HL-60 (cell line): ENCODE measurements around the gene ACOXL.

Experiments
- DNase-seq, 2 experiments: peaks; one replicate each; pipeline ENCODE4 v3.0.0-alpha.2; 2010 to 2020; ENCODE audit warnings: low read depth in 1 of 2, low spot score in 1 of 2
- H3K27ac ChIP-seq: fragments of 250-450 bp; sonication (Bioruptor Pico); replicated peaks from 2 replicates; pipeline ENCODE4 v1.5.1; 2020; ENCODE audit warnings: mild to moderate bottlenecking, moderate library complexity
- H3K27me3 ChIP-seq: fragments of 250-450 bp; sonication (Bioruptor Pico); 2 replicates; pipeline ENCODE4 v1.5.1; 2021; ENCODE audit warnings: mild to moderate bottlenecking, moderate library complexity; ENCODE audit not compliant: insufficient read depth, poor library complexity, severe bottlenecking
- H3K4me3 ChIP-seq: replicated peaks from 2 replicates; pipeline ENCODE4 v1.5.1; 2011; ENCODE audit warnings: mild to moderate bottlenecking, control low read depth, low read length; ENCODE audit not compliant: insufficient read depth
- CTCF ChIP-seq: IDR thresholded peaks from one replicate; pipeline ENCODE4 v1.5.1; 2011; ENCODE audit warnings: low read length, control low read depth, inconsistent platforms; ENCODE audit not compliant: insufficient read depth
- GABPA ChIP-seq: IDR thresholded peaks from 2 replicates; pipeline ENCODE4 v1.6.1; 2012; ENCODE audit warnings: low read depth
- POLR2AphosphoS5 ChIP-seq: IDR thresholded peaks from 2 replicates; pipeline ENCODE4 v1.6.1; 2012; ENCODE audit warnings: low read depth
- REST ChIP-seq: IDR thresholded peaks from 2 replicates; pipeline ENCODE4 v1.6.1; 2012; ENCODE audit warnings: low read depth; ENCODE audit not compliant: insufficient replicate concordance
- SPI1 ChIP-seq: IDR thresholded peaks from 2 replicates; pipeline ENCODE4 v1.6.1; 2012; ENCODE audit warnings: low read depth, mild to moderate bottlenecking, borderline replicate concordance

The ACOXL gene

GRCh38 chr2:110997331-110998045, 265.1 kb downstream of the ACOXL start:
- no peak for TF ChIP-seq CTCF
- no peak for TF ChIP-seq POLR2AphosphoS5
- no peak for DNase-seq
- Histone ChIP-seq H3K27me3 (no peaks in the 10 kb centered on the region), H3K4me3 (no peak overlapping the region), H3K27ac (no peak overlapping the region)

- no peaks in the 10 kb centered on the region for H3K27me3 ChIP-seq
- H3K4me3 ChIP-seq, result no peak overlapping the region
- TF ChIP-seq SPI1 (no peak), REST (no peak)
- H3K27ac ChIP-seq, result no peak overlapping the region
- DNase-seq, result no peak
Observed at GRCh38 chr2:110998311-110998710, 265.9 kb downstream of the ACOXL start.

GRCh38 chr2:110999626-111000025, 267.3 kb downstream of the ACOXL start:
- H3K27me3 ChIP-seq, result no peaks in the 10 kb centered on the region

More at GRCh38 chr2:110999626-111000025, 267.3 kb downstream of the ACOXL start:
- Histone ChIP-seq H3K27ac (no peak overlapping the region), H3K4me3 (no peak overlapping the region)
- no peak for TF ChIP-seq GABPA
- TF ChIP-seq SPI1, result no peak
- TF ChIP-seq CTCF, result no peak
- TF ChIP-seq REST, result no peak
- no peak for TF ChIP-seq POLR2AphosphoS5
- no peak for DNase-seq
